IMR-90 (cell line): ENCODE data around the gene GABARAPL1. TPM values are rescaled to one million over a fixed set of nuclear protein-coding genes. Genes with fewer than 3 reads are reported as not detected.

Source experiments
- ATAC-seq: fragments of 200-7000 bp; cut with Tn5 transposase; 2 replicates; pipeline ENCODE4 v1.9.1; 2020; ENCODE audit warnings: low read depth, mild to moderate bottlenecking, moderate library complexity
- BruUV-seq: library from RNA; stranded (reverse); fragments of 400-500 nt; replicated peaks from 2 replicates; lab custom pipeline; 2021; lab: Mats Ljungman, UMichigan
- CTCF ChIA-PET: fragments of 300-600 bp; formaldehyde crosslinking; extraction: SDS; loops from one replicate; lab custom pipeline; 2021; ENCODE audit warnings: antibody characterized with exemption; lab: Yijun Ruan, JAX
- POLR2A ChIA-PET: fragments of 300-600 bp; sonication (Branson Sonifier 250); formaldehyde crosslinking; loops from one replicate; lab custom pipeline; 2022; ENCODE audit warnings: antibody characterized with exemption; ENCODE audit not compliant: unreplicated experiment; lab: Charles Lee
- DNase-seq: peaks from one replicate; pipeline ENCODE4 v3.0.0; 2013
- H2AFZ ChIP-seq: replicated peaks from 2 replicates; pipeline ENCODE3; 2013; ENCODE audit warnings: low read length, mild to moderate bottlenecking; ENCODE audit not compliant: poor library complexity
- H2AK5ac ChIP-seq: 2 replicates; pipeline ENCODE4 v1.6.1; 2013; ENCODE audit warnings: low read depth, low read length, inconsistent platforms
- H2AK9ac ChIP-seq: replicated peaks from 2 replicates; pipeline ENCODE3; 2013; ENCODE audit warnings: mild to moderate bottlenecking, low read depth, low read length, moderate library complexity; ENCODE audit not compliant: poor library complexity
- H2BK120ac ChIP-seq: 2 replicates; pipeline ENCODE4 v1.6.1; 2013; ENCODE audit warnings: low read depth, low read length, inconsistent platforms
- H2BK15ac ChIP-seq: 3 replicates; pipeline ENCODE4 v1.6.1; 2013; ENCODE audit warnings: low read depth, low read length, inconsistent platforms
- H2BK20ac ChIP-seq: 2 replicates; pipeline ENCODE4 v1.6.1; 2013; ENCODE audit warnings: low read depth, mild to moderate bottlenecking, inconsistent platforms, low read length, moderate library complexity
- H2BK5ac ChIP-seq: 2 replicates; pipeline ENCODE4 v1.6.1; 2013; ENCODE audit warnings: mild to moderate bottlenecking, low read depth, low read length, inconsistent platforms; ENCODE audit not compliant: poor library complexity, severe bottlenecking
- H3K14ac ChIP-seq: replicated peaks from 2 replicates; pipeline ENCODE4 v1.6.1; 2013; ENCODE audit warnings: low read depth, low read length, inconsistent platforms
- H3K18ac ChIP-seq: 2 replicates; pipeline ENCODE4 v1.6.1; 2013; ENCODE audit warnings: low read depth, low read length, control low read depth
- H3K23ac ChIP-seq: 2 replicates; pipeline ENCODE4 v1.6.1; 2013; ENCODE audit warnings: low read depth, low read length, inconsistent platforms
- H3K27ac ChIP-seq: 2 replicates; pipeline ENCODE4 v1.5.1; 2013; ENCODE audit warnings: mild to moderate bottlenecking, control low read depth, low read length; ENCODE audit not compliant: insufficient read depth
- H3K27me3 ChIP-seq: 2 replicates; pipeline ENCODE4 v1.6.1; 2013; ENCODE audit warnings: low read length; ENCODE audit not compliant: control insufficient read depth, insufficient read depth
- H3K36me3 ChIP-seq: 2 replicates; pipeline ENCODE4 v1.6.1; 2013; ENCODE audit warnings: low read length, mixed read lengths; ENCODE audit not compliant: control insufficient read depth, insufficient read depth
- H3K4ac ChIP-seq: 2 replicates; pipeline ENCODE4 v1.6.1; 2013; ENCODE audit warnings: low read depth, low read length, inconsistent platforms
- H3K4me1 ChIP-seq: 2 replicates; pipeline ENCODE4 v1.6.1; 2013; ENCODE audit warnings: low read length, mixed read lengths; ENCODE audit not compliant: control insufficient read depth, insufficient read depth
- H3K4me2 ChIP-seq: 2 replicates; pipeline ENCODE4 v1.6.1; 2013; ENCODE audit warnings: low read depth, mild to moderate bottlenecking, control low read depth, low read length, moderate library complexity
- H3K4me3 ChIP-seq: 2 replicates; pipeline ENCODE4 v1.5.1; 2013; ENCODE audit warnings: low read depth, mild to moderate bottlenecking, control low read depth, low read length, moderate library complexity; ENCODE audit not compliant: insufficient read depth
- H3K56ac ChIP-seq: 2 replicates; pipeline ENCODE4 v1.6.1; 2013; ENCODE audit warnings: low read length, inconsistent platforms; ENCODE audit not compliant: insufficient read depth; ENCODE audit errors: extremely low read depth
- H3K79me1 ChIP-seq, 2 experiments: 2 replicates each; pipeline ENCODE4 v1.6.1; 2013; ENCODE audit warnings: low read length in 2 of 2, inconsistent platforms in 1 of 2, low read depth in 1 of 2
- H3K9ac ChIP-seq: 2 replicates; pipeline ENCODE4 v1.6.1; 2013; ENCODE audit warnings: low read depth, low read length, control low read depth
- H3K9me1 ChIP-seq: 2 replicates; pipeline ENCODE4 v1.6.1; 2013; ENCODE audit warnings: low read length, inconsistent platforms; ENCODE audit not compliant: insufficient read depth
- H3K9me3 ChIP-seq: 2 replicates; pipeline ENCODE4 v1.6.1; 2013; ENCODE audit warnings: low read length; ENCODE audit not compliant: control insufficient read depth, insufficient read depth
- H4K20me1 ChIP-seq: 2 replicates; pipeline ENCODE4 v1.6.1; 2013; ENCODE audit warnings: low read length, inconsistent platforms; ENCODE audit not compliant: insufficient read depth
- H4K5ac ChIP-seq: 2 replicates; pipeline ENCODE4 v1.6.1; 2013; ENCODE audit warnings: mild to moderate bottlenecking, low read depth, low read length, control low read depth
- H4K8ac ChIP-seq, 2 experiments: 2 replicates each; pipeline ENCODE4 v1.6.1; 2013; ENCODE audit warnings: low read depth in 2 of 2, low read length in 2 of 2, control low read depth in 1 of 2, inconsistent platforms in 1 of 2
- H4K91ac ChIP-seq: 2 replicates; pipeline ENCODE4 v1.6.1; 2013; ENCODE audit warnings: low read depth, low read length, inconsistent platforms; ENCODE audit not compliant: insufficient read depth
- FOS ChIP-seq: fragments of 150-350 bp; IDR thresholded peaks from 2 replicates; pipeline ENCODE4 v1.6.1; 2016; ENCODE audit warnings: low read depth, low read length
- MAZ ChIP-seq: IDR thresholded peaks from 2 replicates; pipeline ENCODE4 v1.6.1; 2012; ENCODE audit warnings: low read depth, mild to moderate bottlenecking, low read length, improper control_type of control experiment, moderate library complexity, borderline replicate concordance
- MXI1 ChIP-seq: IDR thresholded peaks from 2 replicates; pipeline ENCODE4 v1.6.1; 2012; ENCODE audit warnings: low read depth, mild to moderate bottlenecking, low read length, moderate library complexity, borderline replicate concordance
- POLR2A ChIP-seq: IDR thresholded peaks from 2 replicates; pipeline ENCODE4 v1.6.1; 2012; ENCODE audit warnings: mild to moderate bottlenecking, low read depth, low read length
- RAD21 ChIP-seq: IDR thresholded peaks from 2 replicates; pipeline ENCODE4 v1.6.1; 2012; ENCODE audit warnings: low read length, improper control_type of control experiment
- RCOR1 ChIP-seq: IDR thresholded peaks from 2 replicates; pipeline ENCODE4 v1.6.1; 2012; ENCODE audit warnings: mild to moderate bottlenecking, low read length, improper control_type of control experiment; ENCODE audit not compliant: insufficient replicate concordance
- RFX5 ChIP-seq: IDR thresholded peaks from 2 replicates; pipeline ENCODE4 v1.8.0; 2012; ENCODE audit warnings: low read depth, mild to moderate bottlenecking, low read length, moderate library complexity
- SMC3 ChIP-seq: fragments of 150-350 bp; IDR thresholded peaks from 2 replicates; pipeline ENCODE4 v1.6.1; 2016; ENCODE audit warnings: low read depth, mild to moderate bottlenecking, antibody characterized with exemption, low read length, moderate library complexity
- WGBS, 2 experiments: methylation state at CpG; one replicate each; pipeline versions ENCODE4 v1.1.5 to v1.1.7; 2013; ENCODE audit warnings: missing lambda C conversion rate in 2 of 2; ENCODE audit not compliant: insufficient read length in 1 of 2; ENCODE audit errors: extremely low coverage in 2 of 2; 5-methylcytosine and 5-hydroxymethylcytosine counted together
- dilution Hi-C: fragments of 300-500 bp; cut with HindIII; formaldehyde crosslinking; loops from one replicate; pipeline ENCODE4 v1.14.3; 2018; ENCODE audit warnings: low sequenced_read_pairs; ENCODE audit not compliant: unreplicated experiment
- in situ Hi-C: fragments of 300-500 bp; cut with MboI; formaldehyde crosslinking; loops from 3 replicates; pipeline ENCODE4 v1.14.3; 2019; ENCODE audit warnings: low sequenced_read_pairs, inconsistent platforms, mixed read lengths
- intact Hi-C: fragments of 100-400 bp; cut with micrococcal nuclease; formaldehyde crosslinking; loops from 2 replicates; pipeline ENCODE4 v1.10.0; 2022
- polyA plus RNA-seq, 3 experiments: library from polyadenylated mRNA; depleted of rRNA; stranded (reverse); fragments of >200 nt; gene quantifications; 2 replicates each; pipeline ENCODE4 v1.2.3, GENCODE V29; 2012; ENCODE audit warnings: low replicate concordance in 1 of 3
- total RNA-seq: library from RNA; depleted of rRNA; stranded (reverse); fragments of >200 nt; gene quantifications from 2 replicates; pipeline ENCODE4 v1.2.3, GENCODE V29; 2012

Gene GABARAPL1
- total and polyA plus RNA-seq, 2 of the 4 experiments (the other 2 are of a cell fraction): 51.6 to 93.6 TPM

GRCh38 chr12:10242539-10242938, 29.9 kb downstream of the GABARAPL1 start:
- H4K8ac ChIP-seq: no peak overlapping the region
- H2BK120ac ChIP-seq: no peak overlapping the region
- no peak overlapping the region for H2BK15ac ChIP-seq
- no peak overlapping the region for H2AFZ ChIP-seq
- dilution Hi-C loops: no loop called here
- H2AK5ac ChIP-seq: no peak overlapping the region
- ATAC-seq (no peak), DNase-seq (no peak)
- no peak overlapping the region for H4K91ac ChIP-seq
- H3K9me1 ChIP-seq: no peaks in the 10 kb centered on the region
- ChIA-PET CTCF (interaction anchor here (0.6 kb wide), 1 partner anchor 1254 kb away, joined by 5 read pairs; no protein-coding TSS in a partner anchor), POLR2A (no interaction called here)
- no peaks in the 10 kb centered on the region for H4K20me1 ChIP-seq
- H3K23ac ChIP-seq: no peak overlapping the region
- TF ChIP-seq RAD21 (no peak), SMC3 (no peak), POLR2A (no peak), RCOR1 (no peak), MXI1 (no peak), MAZ (no peak), RFX5 (no peak), FOS (no peak)
- H3K79me1 ChIP-seq: no peaks in the 10 kb centered on the region
- H2BK5ac ChIP-seq: no peak overlapping the region
- no peak overlapping the region for H3K27ac ChIP-seq
- no peak overlapping the region for H3K56ac ChIP-seq
- H3K9me3 ChIP-seq: no peaks in the 10 kb centered on the region
- H2AK9ac ChIP-seq: no peak overlapping the region
- no peak overlapping the region for H3K18ac ChIP-seq
- H3K27me3 ChIP-seq: no peaks in the 10 kb centered on the region
- in situ Hi-C loops: no loop called here
- no peak overlapping the region for H3K4me3 ChIP-seq
- H3K4me2 ChIP-seq: no peak overlapping the region
- H3K4me1 ChIP-seq: no peaks in the 10 kb centered on the region; the same call in 1 of the 2 replicates
- H3K9ac ChIP-seq: no peak overlapping the region
- H4K5ac ChIP-seq: no peak overlapping the region
- BruUV-seq: no TSS peak
- no peak overlapping the region for H3K14ac ChIP-seq
- WGBS, 2 experiments: no CpG with 5 or more reads among the region's 1 CpG
- intact Hi-C loops: no loop called here
- H3K4ac ChIP-seq: no peak overlapping the region
- peaks cover 2% of the 10 kb centered on the region for H3K36me3 ChIP-seq
- H2BK20ac ChIP-seq: no peak overlapping the region
